ENCODE results near the gene ABCA10.
"Not testable (repeated sequence)": the region's sequence is repeated elsewhere in the genome, so short reads cannot be mapped to it uniquely, and the experiment has no call there.

The ABCA10 gene

DNA sequence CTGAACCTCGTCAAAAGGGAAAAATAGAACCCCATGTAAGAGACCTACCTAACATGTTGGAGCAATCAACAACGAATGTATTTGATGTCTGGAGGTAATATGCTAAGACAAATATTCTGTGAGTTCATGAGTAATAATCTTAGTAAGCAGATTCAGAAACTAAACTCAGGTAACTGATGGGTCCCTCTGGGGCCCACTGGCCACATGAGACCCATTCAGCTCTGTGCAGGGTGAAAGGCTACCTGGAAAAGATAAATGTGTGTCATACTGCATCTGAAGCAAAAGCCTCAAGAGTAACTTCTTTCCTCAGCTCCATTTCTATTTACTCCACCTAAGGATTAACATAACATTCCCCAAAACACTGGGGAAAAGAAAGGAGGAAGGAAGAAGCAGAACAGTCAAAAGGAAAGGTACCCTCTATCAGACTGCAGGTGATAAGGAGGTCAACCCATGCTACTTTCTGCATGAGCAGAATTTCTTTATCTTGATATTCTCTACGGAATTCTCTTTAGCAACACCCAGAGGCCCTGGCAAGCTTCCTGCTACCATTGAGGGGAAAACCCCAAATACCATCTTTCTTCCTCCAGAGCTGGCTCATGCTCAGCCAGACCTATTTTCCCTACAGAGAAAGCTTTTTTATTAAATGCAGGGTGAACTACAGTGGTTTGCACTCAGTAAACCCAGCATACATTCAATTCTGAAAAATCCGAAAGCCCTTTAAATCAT lies 49.2 kb downstream of the ABCA10 start:
- POLR2A ChIA-PET = no interaction called here
- CTCF ChIA-PET = no interaction called here
- no peak for DNase-seq (ENCODE audit: extremely low spot score)
- TF ChIP-seq FOXM1 (IDR thresholded peaks at IDR 0.05; ENCODE audit: borderline replicate concordance) (no peak), ARNT (IDR thresholded peaks at IDR 0.05) (no peak), ZNF384 (IDR thresholded peaks at IDR 0.05) (no peak), L3MBTL2 (conservative IDR thresholded peaks at IDR 0.05) (no peak), SP1 (IDR thresholded peaks at IDR 0.05) (no peak), ELF4 (IDR thresholded peaks at IDR 0.05) (no peak), TARDBP (IDR thresholded peaks at IDR 0.05) (no peak), LEF1 (IDR thresholded peaks at IDR 0.05; ENCODE audit: borderline replicate concordance) (no peak), SUZ12 (IDR thresholded peaks at IDR 0.05) (no peak)
- TF ChIP-seq, protein P1, sequence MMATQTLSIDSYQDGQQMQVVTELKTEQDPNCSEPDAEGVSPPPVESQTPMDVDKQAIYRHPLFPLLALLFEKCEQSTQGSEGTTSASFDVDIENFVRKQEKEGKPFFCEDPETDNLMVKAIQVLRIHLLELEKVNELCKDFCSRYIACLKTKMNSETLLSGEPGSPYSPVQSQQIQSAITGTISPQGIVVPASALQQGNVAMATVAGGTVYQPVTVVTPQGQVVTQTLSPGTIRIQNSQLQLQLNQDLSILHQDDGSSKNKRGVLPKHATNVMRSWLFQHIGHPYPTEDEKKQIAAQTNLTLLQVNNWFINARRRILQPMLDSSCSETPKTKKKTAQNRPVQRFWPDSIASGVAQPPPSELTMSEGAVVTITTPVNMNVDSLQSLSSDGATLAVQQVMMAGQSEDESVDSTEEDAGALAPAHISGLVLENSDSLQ (IDR thresholded peaks at IDR 0.05) = no peak

GRCh38 chr17:69176457-69176795 lies 52.2 kb downstream of the ABCA10 start:
- CTCF ChIA-PET = no interaction called here
- POLR2A ChIA-PET = no interaction called here
- DNase-seq (ENCODE audit: extremely low spot score) = no peak
- TF ChIP-seq FOXM1 (IDR thresholded peaks at IDR 0.05; ENCODE audit: borderline replicate concordance) = no peak

DNA sequence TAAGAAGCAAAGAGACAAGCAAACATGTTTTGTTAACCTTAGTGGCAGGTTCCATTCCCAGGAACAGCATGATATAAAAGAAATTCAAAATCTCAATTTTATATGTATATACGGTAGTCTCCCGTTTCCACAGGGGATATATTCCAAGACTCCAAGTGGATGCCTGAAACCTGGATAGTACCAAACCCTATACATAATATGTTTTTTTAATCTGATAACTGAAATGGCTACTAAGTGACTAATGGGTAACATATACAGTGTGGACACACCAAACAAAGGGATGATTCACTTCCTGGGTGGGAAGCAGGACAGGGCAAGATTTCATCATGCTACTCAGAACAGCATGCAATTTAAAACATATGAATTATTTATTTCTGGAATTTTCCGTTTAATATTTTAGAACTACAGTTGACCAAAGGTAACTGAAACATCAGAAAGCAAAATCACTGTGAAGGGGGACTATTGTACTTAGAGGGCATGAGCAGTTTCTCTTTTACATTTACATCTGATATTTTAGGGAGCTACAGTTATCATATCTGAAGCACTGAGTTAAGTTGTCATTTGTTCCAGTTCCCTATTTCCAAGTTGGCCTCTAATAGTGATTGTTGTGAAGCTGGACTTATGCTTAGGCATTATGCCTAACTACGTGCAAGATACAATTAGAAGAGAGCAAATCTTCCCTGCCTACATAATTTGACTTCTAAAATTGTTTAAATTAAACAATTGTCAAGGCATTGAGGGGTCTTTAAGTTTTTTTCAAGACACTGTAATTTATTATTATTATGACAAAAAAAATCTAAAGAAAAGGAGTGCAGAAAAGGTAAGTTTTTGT lies 52.8 kb downstream of the ABCA10 start:
- TF ChIP-seq ARNT (IDR thresholded peaks at IDR 0.05) = no peak
- ChIA-PET CTCF (no interaction called here), POLR2A (no interaction called here)
- DNase-seq (ENCODE audit: extremely low spot score) = no peak

DNA sequence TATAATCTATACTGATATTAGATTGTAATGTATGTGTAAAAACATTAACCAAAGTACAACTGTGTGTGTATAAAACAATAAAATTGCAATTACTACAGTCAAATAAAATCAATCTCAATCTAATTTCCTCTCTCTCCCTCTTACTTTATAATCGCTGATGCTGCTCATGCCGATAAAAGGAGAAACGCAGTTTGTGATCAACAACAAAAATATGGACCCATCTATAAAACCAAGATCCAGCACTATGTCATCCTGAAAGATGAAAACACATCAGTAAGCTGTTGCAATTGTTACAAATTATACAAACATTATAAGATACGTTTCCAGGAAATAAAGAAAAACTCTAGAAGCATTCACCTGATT lies 53.4 kb downstream of the ABCA10 start:
- DNase-seq (ENCODE audit: extremely low spot score) = no peak
- CTCF ChIA-PET = no interaction called here
- TF ChIP-seq LEF1 (IDR thresholded peaks at IDR 0.05; ENCODE audit: borderline replicate concordance) = no peak
- TF ChIP-seq ARNT (IDR thresholded peaks at IDR 0.05) = no peak
- TF ChIP-seq FOXK2 (IDR thresholded peaks at IDR 0.05) = no peak
- TF ChIP-seq L3MBTL2 (conservative IDR thresholded peaks at IDR 0.05) = no peak
- no peak for TF ChIP-seq FOXM1 (IDR thresholded peaks at IDR 0.05; ENCODE audit: borderline replicate concordance)
- no peak for TF ChIP-seq BHLHE40 (IDR thresholded peaks at IDR 0.05; ENCODE audit: borderline replicate concordance)
- TF ChIP-seq SP1 (IDR thresholded peaks at IDR 0.05) = no peak
- no peak for TF ChIP-seq SUZ12 (IDR thresholded peaks at IDR 0.05)
- TF ChIP-seq TARDBP (IDR thresholded peaks at IDR 0.05) = no peak
- no peak for TF ChIP-seq ELF4 (IDR thresholded peaks at IDR 0.05)
- no peak for TF ChIP-seq CTBP1 (IDR thresholded peaks at IDR 0.05; ENCODE audit: borderline replicate concordance)
- TF ChIP-seq NFRKB (IDR thresholded peaks at IDR 0.05) = no peak
- TF ChIP-seq HDGF (IDR thresholded peaks at IDR 0.05; ENCODE audit: borderline replicate concordance) = no peak
- no peak for TF ChIP-seq FOXA1 (IDR thresholded peaks at IDR 0.05)
- no peak for TF ChIP-seq ZNF384 (IDR thresholded peaks at IDR 0.05)
- POLR2A ChIA-PET = no interaction called here

DNA sequence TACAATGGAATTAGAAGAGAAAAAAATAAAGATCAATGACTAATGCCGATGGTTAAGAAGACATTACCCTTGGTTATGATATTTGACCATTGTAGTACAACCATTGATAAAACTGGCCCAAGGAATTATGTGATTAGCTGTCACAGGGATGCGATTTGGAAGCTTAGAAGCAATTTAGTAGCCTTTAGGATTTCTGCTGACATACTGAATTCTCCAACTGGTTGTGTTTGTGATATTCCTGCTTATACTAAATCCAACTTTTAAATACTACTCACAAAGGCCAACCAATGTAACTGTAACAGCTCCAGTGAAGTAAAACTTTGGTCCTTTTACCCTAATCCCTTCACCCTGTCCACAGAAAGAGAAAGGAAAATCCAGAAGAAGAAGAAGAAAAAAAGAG lies 55.5 kb downstream of the ABCA10 start:
- TF ChIP-seq FOXM1 (IDR thresholded peaks at IDR 0.05; ENCODE audit: borderline replicate concordance) (no peak), FOXK2 (IDR thresholded peaks at IDR 0.05) (no peak)
- ChIA-PET POLR2A (no interaction called here), CTCF (no interaction called here)
- DNase-seq (ENCODE audit: extremely low spot score) = no peak

GRCh38 chr17:69170377-69170776 lies 58.2 kb downstream of the ABCA10 start:
- TF ChIP-seq, protein P1 (IDR thresholded peaks at IDR 0.05) = no peak
- no peak for TF ChIP-seq FOXA1 (IDR thresholded peaks at IDR 0.05)
- no peak for TF ChIP-seq LEF1 (IDR thresholded peaks at IDR 0.05; ENCODE audit: borderline replicate concordance)
- TF ChIP-seq ARNT (IDR thresholded peaks at IDR 0.05) = no peak
- no peak for TF ChIP-seq CTBP1 (IDR thresholded peaks at IDR 0.05; ENCODE audit: borderline replicate concordance)
- ChIA-PET POLR2A (no interaction called here), CTCF (no interaction called here)
- DNase-seq (ENCODE audit: extremely low spot score) = no peak

DNA sequence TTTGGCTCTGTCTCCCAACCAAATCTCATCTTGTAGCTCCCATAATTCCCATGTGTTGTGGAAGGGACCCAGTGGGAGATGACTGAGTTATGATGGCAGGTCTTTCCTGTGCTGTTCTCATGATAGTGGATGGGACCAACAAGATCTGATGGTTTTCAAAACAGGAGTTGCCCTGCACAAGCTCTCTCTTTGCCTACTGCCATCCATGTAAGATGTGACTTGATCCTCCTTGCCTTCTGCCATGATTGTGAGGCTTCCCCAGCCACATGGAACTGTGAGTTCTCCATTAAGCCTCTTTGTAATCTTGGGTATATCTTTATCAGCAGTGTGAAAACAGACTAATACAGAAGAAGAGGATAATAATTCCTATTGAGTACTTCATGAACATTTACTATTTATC lies 60.0 kb downstream of the ABCA10 start:
- POLR2A ChIA-PET; DNase-seq (ENCODE audit: extremely low spot score); CTCF ChIA-PET: not testable (repeated sequence)

- TF ChIP-seq NFRKB (IDR thresholded peaks at IDR 0.05) (no peak), FOXM1 (IDR thresholded peaks at IDR 0.05; ENCODE audit: borderline replicate concordance) (no peak), ELF4 (IDR thresholded peaks at IDR 0.05) (no peak), ZNF384 (IDR thresholded peaks at IDR 0.05) (no peak), FOXK2 (IDR thresholded peaks at IDR 0.05) (no peak), LEF1 (IDR thresholded peaks at IDR 0.05; ENCODE audit: borderline replicate concordance) (no peak), SP1 (IDR thresholded peaks at IDR 0.05) (no peak), BHLHE40 (IDR thresholded peaks at IDR 0.05; ENCODE audit: borderline replicate concordance) (no peak), L3MBTL2 (conservative IDR thresholded peaks at IDR 0.05) (no peak), ARNT (IDR thresholded peaks at IDR 0.05) (no peak), CTBP1 (IDR thresholded peaks at IDR 0.05; ENCODE audit: borderline replicate concordance) (no peak), FOXA1 (IDR thresholded peaks at IDR 0.05) (no peak), SUZ12 (IDR thresholded peaks at IDR 0.05) (no peak), TARDBP (IDR thresholded peaks at IDR 0.05) (no peak), HDGF (IDR thresholded peaks at IDR 0.05; ENCODE audit: borderline replicate concordance) (no peak)
- TF ChIP-seq, protein P1 (IDR thresholded peaks at IDR 0.05) = no peak
- CTCF ChIA-PET = no interaction called here
- POLR2A ChIA-PET = no interaction called here
Observed at GRCh38 chr17:69166957-69167356, 61.7 kb downstream of the ABCA10 start.

More at GRCh38 chr17:69166957-69167356, 61.7 kb downstream of the ABCA10 start:
- no peak for DNase-seq (ENCODE audit: extremely low spot score)

Measured in HEK293T (cell line).